Endothelial cell (in vitro differentiated cells): ENCODE measurements around the gene GABBR2. TPM values are rescaled to one million over a fixed set of nuclear protein-coding genes. Genes with fewer than 3 reads are reported as not detected.

ENCODE experiments used
- DNase-seq: peaks from one replicate; pipeline ENCODE4 v3.0.0; 2021; ENCODE audit warnings: low spot score
- H3K27ac Mint-ChIP-seq: one replicate; pipeline ENCODE4 v1.8.0; 2021; ENCODE audit warnings: mixed read lengths, inconsistent platforms; ENCODE audit not compliant: unreplicated experiment
- H3K27me3 Mint-ChIP-seq: one replicate; pipeline ENCODE4 v1.8.0; 2021; ENCODE audit warnings: mild to moderate bottlenecking, moderate library complexity, mixed read lengths, inconsistent platforms; ENCODE audit not compliant: unreplicated experiment
- H3K36me3 Mint-ChIP-seq: one replicate; pipeline ENCODE4 v1.8.0; 2021; ENCODE audit warnings: mild to moderate bottlenecking, low read depth, mixed read lengths, inconsistent platforms; ENCODE audit not compliant: unreplicated experiment
- H3K4me1 Mint-ChIP-seq: one replicate; pipeline ENCODE4 v1.8.0; 2021; ENCODE audit warnings: mild to moderate bottlenecking, mixed read lengths, inconsistent platforms; ENCODE audit not compliant: unreplicated experiment
- H3K4me3 Mint-ChIP-seq: one replicate; pipeline ENCODE4 v1.8.0; 2021; ENCODE audit warnings: mild to moderate bottlenecking, mixed read lengths, inconsistent platforms; ENCODE audit not compliant: unreplicated experiment
- H3K9me3 Mint-ChIP-seq: one replicate; pipeline ENCODE4 v1.8.0; 2021; ENCODE audit warnings: mixed read lengths, inconsistent platforms; ENCODE audit not compliant: unreplicated experiment
- CTCF ChIP-seq: fragments of 200-600 bp; sonication (generic); IDR thresholded peaks from one replicate; pipeline ENCODE4 v1.5.0; 2021; ENCODE audit warnings: antibody characterized with exemption; ENCODE audit not compliant: unreplicated experiment
- total RNA-seq: library from RNA; stranded (reverse); fragmentation: NEBNext Ultra II Directional; extraction: Animal tissue kit (Norgen Biotek cat#: 25700); gene quantifications from one replicate; pipeline ENCODE4 v1.2.1, GENCODE V29; 2021; ENCODE audit not compliant: unreplicated experiment

The GABBR2 gene
- total RNA-seq, 1 donor from 2014 or later: 0.46 TPM

- H3K9me3 Mint-ChIP-seq: no peaks in the 10 kb centered on the region
- peak overlapping the region; percentile 4 for H3K4me3 Mint-ChIP-seq
- H3K36me3 Mint-ChIP-seq: no peaks in the 10 kb centered on the region
- TF ChIP-seq CTCF: no peak
- DNase-seq: peak; percentile 41
- peaks cover 13% of the 10 kb centered on the region for H3K27me3 Mint-ChIP-seq
- peak overlapping the region; percentile 54 for H3K27ac Mint-ChIP-seq
- H3K4me1 Mint-ChIP-seq: peaks cover 24% of the 10 kb centered on the region
Observed at GRCh38 chr9:98410185-98410697, 298.5 kb downstream of the GABBR2 start.

GRCh38 chr9:98409719-98410118 is 299.0 kb downstream of the GABBR2 start:
- Mint-ChIP-seq H3K36me3 (no peaks in the 10 kb centered on the region), H3K4me1 (peaks cover 24% of the 10 kb centered on the region), H3K9me3 (no peaks in the 10 kb centered on the region), H3K27ac (peak overlapping the region; percentile 58), H3K4me3 (no peak overlapping the region), H3K27me3 (peaks cover 13% of the 10 kb centered on the region)
- TF ChIP-seq CTCF: no peak
- no peak for DNase-seq

- no peak overlapping the region for H3K27ac Mint-ChIP-seq
- no peaks in the 10 kb centered on the region for H3K36me3 Mint-ChIP-seq
- no peak overlapping the region for H3K4me3 Mint-ChIP-seq
- no peak for TF ChIP-seq CTCF
- DNase-seq: no peak
- peaks cover 24% of the 10 kb centered on the region for H3K4me1 Mint-ChIP-seq
- H3K27me3 Mint-ChIP-seq: peaks cover 9% of the 10 kb centered on the region
- no peaks in the 10 kb centered on the region for H3K9me3 Mint-ChIP-seq
Observed at GRCh38 chr9:98406469-98406868, 302.3 kb downstream of the GABBR2 start.

- Mint-ChIP-seq H3K36me3 (no peaks in the 10 kb centered on the region), H3K27ac (no peak overlapping the region), H3K9me3 (no peaks in the 10 kb centered on the region), H3K4me1 (peaks cover 9% of the 10 kb centered on the region), H3K4me3 (no peak overlapping the region), H3K27me3 (peaks cover 5% of the 10 kb centered on the region)
- no peak for TF ChIP-seq CTCF
- no peak for DNase-seq
Observed at GRCh38 chr9:98404237-98404636, 304.5 kb downstream of the GABBR2 start.

- Mint-ChIP-seq H3K4me1 (peaks cover 4% of the 10 kb centered on the region), H3K36me3 (no peaks in the 10 kb centered on the region), H3K4me3 (no peak overlapping the region), H3K9me3 (no peaks in the 10 kb centered on the region), H3K27ac (no peak overlapping the region), H3K27me3 (peaks cover 3% of the 10 kb centered on the region)
- no peak for TF ChIP-seq CTCF
- DNase-seq: no peak
Observed at GRCh38 chr9:98403715-98404114, 305.0 kb downstream of the GABBR2 start.
